Caki2 (cell line): Measurements from ENCODE around the gene TRPV5. TPM values are rescaled to one million over a fixed set of nuclear protein-coding genes. Genes with fewer than 3 reads are reported as not detected.

ENCODE experiments used
- DNase-seq: peaks from one replicate; pipeline ENCODE4 v3.0.0-alpha.2; 2015; ENCODE audit warnings: low read depth
- in situ Hi-C: cut with HindIII; loops from 2 replicates; pipeline ENCODE4 v1.10.0; 2016; ENCODE audit warnings: low sequenced_read_pairs, low pct_unique_long_range_greater_than_20kb, mixed read lengths
- total RNA-seq: library from RNA; depleted of rRNA; stranded (reverse); fragments of >200 nt; shearing (Covaris generic); gene quantifications from 2 replicates; pipeline ENCODE4 v1.2.3, GENCODE V29; 2014; ENCODE audit warnings: low replicate concordance

TRPV5 gene
- total RNA-seq, 1 experiment from 2014 or later: not detected

GRCh38 chr7:142943706-142944268, 10.2 kb upstream of the TRPV5 start:
- in situ Hi-C loops: no loop called here
- no peak for DNase-seq

GRCh38 chr7:142942746-142943145, 9.2 kb upstream of the TRPV5 start:
- in situ Hi-C loops: no loop called here
- no peak for DNase-seq

- no peak for DNase-seq
- in situ Hi-C loops: no loop called here
Measured at GRCh38 chr7:142941541-142941940, 8.0 kb upstream of the TRPV5 start.

- DNase-seq: no peak
- in situ Hi-C loops: no loop called here
Measured at GRCh38 chr7:142940966-142941535, 7.5 kb upstream of the TRPV5 start.

- in situ Hi-C loops: no loop called here
- DNase-seq: no peak
Measured at GRCh38 chr7:142939226-142939910, 5.8 kb upstream of the TRPV5 start, which contains the start of gene LLCFC1. LLCFC1 (plus strand) TSS chr7:142939484; CDS start chr7:142939622, 138 bp downstream.

GRCh38 chr7:142938611-142939010, 5.1 kb upstream of the TRPV5 start:
- no peak for DNase-seq
- in situ Hi-C loops: no loop called here

GRCh38 chr7:142935941-142936565, 2.5 kb upstream of the TRPV5 start:
- no peak for DNase-seq
- in situ Hi-C loops: no loop called here

GRCh38 chr7:142934056-142934455, 510 bp upstream of the TRPV5 start:
- no peak for DNase-seq
- in situ Hi-C loops: no loop called here

GRCh38 chr7:142933092-142933475, 462 bp downstream of the TRPV5 start:
- in situ Hi-C loops: no loop called here
- DNase-seq: no peak

GRCh38 chr7:142932386-142933091, 1.0 kb downstream of the TRPV5 start:
- DNase-seq: no peak
- in situ Hi-C loops: no loop called here

GRCh38 chr7:142930126-142930730, 3.3 kb downstream of the TRPV5 start:
- no peak for DNase-seq
- in situ Hi-C loops: no loop called here

- in situ Hi-C loops: no loop called here
- DNase-seq: no peak
Measured at GRCh38 chr7:142927949-142928348, 5.6 kb downstream of the TRPV5 start.

- no peak for DNase-seq
- in situ Hi-C loops: no loop called here
Measured at GRCh38 chr7:142927085-142927745, 6.3 kb downstream of the TRPV5 start.

- in situ Hi-C loops: no loop called here
- DNase-seq: no peak
Measured at GRCh38 chr7:142925413-142925812, 8.1 kb downstream of the TRPV5 start.

GRCh38 chr7:142923391-142923790, 10.2 kb downstream of the TRPV5 start:
- in situ Hi-C loops: no loop called here
- DNase-seq: no peak

- no peak for DNase-seq
- in situ Hi-C loops: no loop called here
Measured at GRCh38 chr7:142919656-142920055, 13.9 kb downstream of the TRPV5 start.

- in situ Hi-C loops: no loop called here
- no peak for DNase-seq
Measured at GRCh38 chr7:142918901-142919300, 14.6 kb downstream of the TRPV5 start.

GRCh38 chr7:142917447-142917846, 16.1 kb downstream of the TRPV5 start:
- in situ Hi-C loops: no loop called here
- no peak for DNase-seq
